Activated T-helper 17 cell treated with anti-CD3 and anti-CD28 coated beads, Interleukin-2, amount 50 U/mL, for 72 hours (primary cell): ENCODE data around the gene ARPC5. TPM values are rescaled to one million over a fixed set of nuclear protein-coding genes. Genes with fewer than 3 reads are reported as not detected.
A peak's percentile ranks its signal among the peaks of the same experiment; 100 is the strongest.

ENCODE experiments used
- ATAC-seq: fragments of 150-1000 bp; cut with Tn5 transposase; replicated peaks from 2 replicates; pipeline ENCODE4 v1.10.0; 2021; ENCODE audit warnings: mild to moderate bottlenecking, moderate library complexity
- H3K27ac Mint-ChIP-seq: one replicate; pipeline ENCODE4 v1.8.0; 2022; ENCODE audit warnings: mixed read lengths
- H3K27me3 Mint-ChIP-seq: one replicate; pipeline ENCODE4 v1.8.0; 2022; ENCODE audit warnings: mixed read lengths
- H3K36me3 Mint-ChIP-seq: one replicate; pipeline ENCODE4 v1.8.0; 2022; ENCODE audit warnings: low read depth, mild to moderate bottlenecking, mixed read lengths
- H3K4me1 Mint-ChIP-seq: one replicate; pipeline ENCODE4 v1.8.0; 2022; ENCODE audit warnings: mixed read lengths
- H3K4me3 Mint-ChIP-seq: one replicate; pipeline ENCODE4 v1.8.0; 2022; ENCODE audit warnings: mild to moderate bottlenecking, mixed read lengths
- H3K9me3 Mint-ChIP-seq: one replicate; pipeline ENCODE4 v1.8.0; 2022; ENCODE audit warnings: mixed read lengths
- total RNA-seq, 2 donors: library from RNA; stranded (reverse); gene quantifications; one replicate each; pipeline ENCODE4 v1.2.3, GENCODE V29; 2022

Gene ARPC5
- total RNA-seq, 2 donors from 2014 or later = 130 to 164 TPM

DNA sequence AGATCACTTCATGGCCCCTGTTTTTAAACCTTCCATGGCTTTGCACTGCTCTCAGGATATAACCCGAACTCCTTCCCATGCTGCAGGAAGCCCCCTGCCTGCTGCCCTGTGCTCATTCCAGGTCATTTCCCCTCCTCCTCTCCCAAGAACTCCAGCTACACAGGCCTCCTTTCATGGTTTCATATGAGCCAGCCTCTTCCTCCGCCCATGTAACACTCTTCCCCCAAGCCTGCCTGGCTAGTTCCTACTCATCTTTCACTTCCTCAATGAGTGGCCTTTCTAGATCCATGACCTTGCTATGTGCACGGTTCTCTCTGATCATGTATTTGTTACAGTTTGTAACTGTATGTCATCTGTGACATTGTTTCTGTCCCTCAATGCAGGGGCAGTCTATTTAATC is 42.2 kb downstream of the ARPC5 start:
- peak overlapping the region; percentile 42 for H3K27ac Mint-ChIP-seq
- no peaks in the 10 kb centered on the region for H3K27me3 Mint-ChIP-seq
- no peaks in the 10 kb centered on the region for H3K36me3 Mint-ChIP-seq
- H3K4me3 Mint-ChIP-seq = no peak overlapping the region
- peak; percentile 25 for ATAC-seq
- no peaks in the 10 kb centered on the region for H3K9me3 Mint-ChIP-seq
- peaks cover 15% of the 10 kb centered on the region for H3K4me1 Mint-ChIP-seq

DNA sequence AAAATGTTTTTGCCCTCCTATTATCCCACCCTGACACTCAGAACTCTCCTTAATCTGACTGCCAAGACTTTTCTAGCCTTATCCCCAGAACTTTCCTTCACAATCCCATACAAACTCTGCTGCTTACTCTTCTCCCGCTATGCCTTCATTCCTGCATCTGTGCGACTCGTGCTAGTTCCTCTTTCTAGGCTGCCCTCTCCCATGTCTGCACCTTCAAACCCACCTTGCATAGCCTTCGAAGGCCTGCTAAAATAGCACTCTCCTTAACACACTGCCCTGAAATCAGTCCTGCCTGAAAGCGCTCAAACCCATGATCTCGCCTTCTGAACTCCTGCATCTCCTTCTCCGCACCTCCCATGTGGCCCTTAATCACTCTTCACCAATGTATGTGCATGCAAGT is 42.9 kb downstream of the ARPC5 start:
- Mint-ChIP-seq H3K27ac (no peak overlapping the region), H3K4me3 (no peak overlapping the region), H3K36me3 (no peaks in the 10 kb centered on the region), H3K4me1 (peaks cover 13% of the 10 kb centered on the region), H3K9me3 (no peaks in the 10 kb centered on the region), H3K27me3 (no peaks in the 10 kb centered on the region)
- no peak for ATAC-seq

- peak within 1 kb of the TSS; percentile 79 for H3K4me3 Mint-ChIP-seq
- peaks cover 13% of the 10 kb centered on the region for H3K4me1 Mint-ChIP-seq
- no peaks in the 10 kb centered on the region for H3K36me3 Mint-ChIP-seq
Measured at GRCh38 chr1:183590244-183591191, 45.1 kb downstream of the ARPC5 start, which contains the start of gene NCF2. TSS of gene NCF2 (minus strand) at chr1:183590459. CDS start at chr1:183590329, 130 bp downstream.

DNA sequence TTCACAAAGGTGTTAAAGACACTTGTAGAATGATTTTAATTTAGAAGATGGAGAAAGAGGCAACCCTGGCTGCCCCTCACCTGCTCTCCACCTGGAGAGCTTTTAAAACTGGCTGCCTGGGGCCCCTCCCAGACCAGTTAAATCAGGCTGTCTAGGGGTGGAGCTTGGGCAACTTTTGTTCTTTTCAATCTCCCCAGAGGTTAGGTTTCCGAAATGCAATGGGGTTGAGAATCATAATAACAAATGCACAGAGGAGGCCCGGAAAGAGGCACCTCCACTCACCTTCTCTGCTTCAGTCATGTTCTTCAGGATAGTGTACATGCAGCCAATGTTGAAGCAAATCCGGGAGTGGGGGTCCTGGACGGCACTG is 45.7 kb downstream of the ARPC5 start:
- ATAC-seq = no peak
- Mint-ChIP-seq H3K4me3 (peak overlapping the region; percentile 79), H3K9me3 (no peaks in the 10 kb centered on the region), H3K36me3 (no peaks in the 10 kb centered on the region), H3K27me3 (no peaks in the 10 kb centered on the region), H3K4me1 (peaks cover 16% of the 10 kb centered on the region), H3K27ac (peak overlapping the region; percentile 87)

More at GRCh38 chr1:183590244-183591191, 45.1 kb downstream of the ARPC5 start, which contains the start of gene NCF2:
- ATAC-seq = peak; percentile 91
- Mint-ChIP-seq H3K27me3 (no peaks in the 10 kb centered on the region), H3K9me3 (no peaks in the 10 kb centered on the region), H3K27ac (peak within 1 kb of the TSS; percentile 87)

- H3K27me3 Mint-ChIP-seq = no peaks in the 10 kb centered on the region
Measured at GRCh38 chr1:183589384-183589783, 46.2 kb downstream of the ARPC5 start.

GRCh38 chr1:183588827-183589226 is 46.8 kb downstream of the ARPC5 start:
- Mint-ChIP-seq H3K4me3 (peak overlapping the region; percentile 79), H3K27ac (peak overlapping the region; percentile 87), H3K4me1 (peaks cover 17% of the 10 kb centered on the region), H3K9me3 (no peaks in the 10 kb centered on the region), H3K27me3 (no peaks in the 10 kb centered on the region), H3K36me3 (no peaks in the 10 kb centered on the region)
- no peak for ATAC-seq

More at GRCh38 chr1:183589384-183589783, 46.2 kb downstream of the ARPC5 start:
- ATAC-seq = no peak
- Mint-ChIP-seq H3K36me3 (no peaks in the 10 kb centered on the region), H3K27ac (peak overlapping the region; percentile 87), H3K9me3 (no peaks in the 10 kb centered on the region), H3K4me1 (peaks cover 17% of the 10 kb centered on the region), H3K4me3 (peak overlapping the region; percentile 79)

- Mint-ChIP-seq H3K4me1 (peaks cover 10% of the 10 kb centered on the region), H3K27me3 (no peaks in the 10 kb centered on the region), H3K27ac (no peak overlapping the region), H3K4me3 (no peak overlapping the region), H3K36me3 (no peaks in the 10 kb centered on the region), H3K9me3 (no peaks in the 10 kb centered on the region)
- ATAC-seq = no peak
Measured at GRCh38 chr1:183586926-183587325, 48.7 kb downstream of the ARPC5 start.

GRCh38 chr1:183586455-183586854 is 49.1 kb downstream of the ARPC5 start:
- Mint-ChIP-seq H3K4me3 (no peak overlapping the region), H3K27ac (no peak overlapping the region), H3K9me3 (no peaks in the 10 kb centered on the region), H3K36me3 (no peaks in the 10 kb centered on the region), H3K4me1 (peaks cover 10% of the 10 kb centered on the region), H3K27me3 (no peaks in the 10 kb centered on the region)
- ATAC-seq = no peak

GRCh38 chr1:183585038-183585437 is 50.5 kb downstream of the ARPC5 start:
- H3K36me3 Mint-ChIP-seq = no peaks in the 10 kb centered on the region
- no peaks in the 10 kb centered on the region for H3K27me3 Mint-ChIP-seq
- no peak for ATAC-seq
- no peaks in the 10 kb centered on the region for H3K9me3 Mint-ChIP-seq
- no peak overlapping the region for H3K4me3 Mint-ChIP-seq
- H3K27ac Mint-ChIP-seq = no peak overlapping the region
- H3K4me1 Mint-ChIP-seq = peaks cover 10% of the 10 kb centered on the region

DNA sequence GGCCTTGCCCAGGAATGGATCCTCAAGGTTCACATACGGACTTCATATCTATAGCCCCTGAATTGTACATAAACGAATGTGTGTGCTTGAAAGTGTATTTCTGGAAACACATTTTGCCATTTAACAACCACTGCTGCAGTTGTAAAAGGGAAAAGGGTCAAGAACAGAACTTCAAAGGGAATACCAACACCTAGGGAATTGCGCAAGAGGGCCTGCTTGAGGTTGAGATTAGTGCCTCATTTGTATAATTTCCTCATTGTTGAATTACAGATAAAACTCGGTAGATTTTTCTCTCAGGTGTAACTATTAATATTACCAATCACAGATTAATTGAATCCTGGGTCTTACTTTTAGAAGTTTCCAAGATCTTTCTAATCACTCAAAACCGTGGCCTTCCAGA is 51.4 kb downstream of the ARPC5 start:
- Mint-ChIP-seq H3K36me3 (no peaks in the 10 kb centered on the region), H3K9me3 (no peaks in the 10 kb centered on the region), H3K4me3 (no peak overlapping the region), H3K27me3 (no peaks in the 10 kb centered on the region), H3K27ac (no peak overlapping the region), H3K4me1 (peaks cover 5% of the 10 kb centered on the region)
- no peak for ATAC-seq

GRCh38 chr1:183583466-183583865 is 52.1 kb downstream of the ARPC5 start:
- Mint-ChIP-seq H3K4me1 (peaks cover 4% of the 10 kb centered on the region), H3K9me3 (no peaks in the 10 kb centered on the region), H3K27ac (no peak overlapping the region), H3K36me3 (no peaks in the 10 kb centered on the region), H3K27me3 (no peaks in the 10 kb centered on the region), H3K4me3 (no peak overlapping the region)
- ATAC-seq = no peak

- no peaks in the 10 kb centered on the region for H3K9me3 Mint-ChIP-seq
- H3K27me3 Mint-ChIP-seq = no peaks in the 10 kb centered on the region
- no peaks in the 10 kb centered on the region for H3K36me3 Mint-ChIP-seq
- no peak overlapping the region for H3K27ac Mint-ChIP-seq
- no peak overlapping the region for H3K4me3 Mint-ChIP-seq
- peaks cover 4% of the 10 kb centered on the region for H3K4me1 Mint-ChIP-seq
- no peak for ATAC-seq
Measured at GRCh38 chr1:183582021-183582713, 53.4 kb downstream of the ARPC5 start.

- Mint-ChIP-seq H3K4me3 (peak overlapping the region; percentile 8), H3K27ac (peak overlapping the region; percentile 71), H3K4me1 (peaks cover 4% of the 10 kb centered on the region)
Measured at GRCh38 chr1:183580281-183580682, 55.3 kb downstream of the ARPC5 start.

GRCh38 chr1:183578856-183579255 is 56.7 kb downstream of the ARPC5 start:
- H3K9me3 Mint-ChIP-seq = no peaks in the 10 kb centered on the region
- H3K4me3 Mint-ChIP-seq = no peak overlapping the region
- H3K27me3 Mint-ChIP-seq = no peaks in the 10 kb centered on the region
- H3K36me3 Mint-ChIP-seq = no peaks in the 10 kb centered on the region
- ATAC-seq = no peak
- no peak overlapping the region for H3K27ac Mint-ChIP-seq
- H3K4me1 Mint-ChIP-seq = no peaks in the 10 kb centered on the region

More at GRCh38 chr1:183580281-183580682, 55.3 kb downstream of the ARPC5 start:
- ATAC-seq = peak; percentile 26
- H3K9me3 Mint-ChIP-seq = no peaks in the 10 kb centered on the region
- no peaks in the 10 kb centered on the region for H3K27me3 Mint-ChIP-seq
- no peaks in the 10 kb centered on the region for H3K36me3 Mint-ChIP-seq
